Stimulated activated naive B cell treated with anti-CD40 and anti-IgM and Interleukin-4, amounts not matched to agents 10 μg/mL and 1 μg/mL and 100 μg/mL, for 72 hours (primary cell): Measurements from ENCODE around the gene TNNT1.
"Not testable (repeated sequence)": the region's sequence is repeated elsewhere in the genome, so short reads cannot be mapped to it uniquely, and the experiment has no call there.

Experiments
- ATAC-seq, 2 donors: fragments of 150-1000 bp; cut with Tn5 transposase; replicated peaks; 2 replicates each; pipeline ENCODE4 v1.10.0; 2021; ENCODE audit warnings: moderate library complexity in 1 of 2
- DNase-seq: peaks from one replicate; pipeline ENCODE4 v3.0.0; 2021
- H3K27ac Mint-ChIP-seq: one replicate; pipeline ENCODE4 v1.8.0; 2022; ENCODE audit warnings: mild to moderate bottlenecking, mixed read lengths
- H3K27me3 Mint-ChIP-seq, 2 donors: one replicate each; pipeline ENCODE4 v1.8.0; 2022; ENCODE audit warnings: mixed read lengths in 2 of 2
- H3K36me3 Mint-ChIP-seq, 2 donors: one replicate each; pipeline ENCODE4 v1.8.0; 2022; ENCODE audit warnings: mixed read lengths in 2 of 2, mild to moderate bottlenecking in 1 of 2
- H3K4me1 Mint-ChIP-seq, 2 donors: one replicate each; pipeline ENCODE4 v1.8.0; 2022; ENCODE audit warnings: mixed read lengths in 2 of 2, mild to moderate bottlenecking in 1 of 2
- H3K4me3 Mint-ChIP-seq, 2 donors: one replicate each; pipeline ENCODE4 v1.8.0; 2022; ENCODE audit warnings: mild to moderate bottlenecking in 2 of 2, mixed read lengths in 2 of 2, moderate library complexity in 1 of 2
- H3K9me3 Mint-ChIP-seq, 2 donors: one replicate each; pipeline ENCODE4 v1.8.0; 2022; ENCODE audit warnings: mixed read lengths in 2 of 2, mild to moderate bottlenecking in 1 of 2

TNNT1 gene

DNA sequence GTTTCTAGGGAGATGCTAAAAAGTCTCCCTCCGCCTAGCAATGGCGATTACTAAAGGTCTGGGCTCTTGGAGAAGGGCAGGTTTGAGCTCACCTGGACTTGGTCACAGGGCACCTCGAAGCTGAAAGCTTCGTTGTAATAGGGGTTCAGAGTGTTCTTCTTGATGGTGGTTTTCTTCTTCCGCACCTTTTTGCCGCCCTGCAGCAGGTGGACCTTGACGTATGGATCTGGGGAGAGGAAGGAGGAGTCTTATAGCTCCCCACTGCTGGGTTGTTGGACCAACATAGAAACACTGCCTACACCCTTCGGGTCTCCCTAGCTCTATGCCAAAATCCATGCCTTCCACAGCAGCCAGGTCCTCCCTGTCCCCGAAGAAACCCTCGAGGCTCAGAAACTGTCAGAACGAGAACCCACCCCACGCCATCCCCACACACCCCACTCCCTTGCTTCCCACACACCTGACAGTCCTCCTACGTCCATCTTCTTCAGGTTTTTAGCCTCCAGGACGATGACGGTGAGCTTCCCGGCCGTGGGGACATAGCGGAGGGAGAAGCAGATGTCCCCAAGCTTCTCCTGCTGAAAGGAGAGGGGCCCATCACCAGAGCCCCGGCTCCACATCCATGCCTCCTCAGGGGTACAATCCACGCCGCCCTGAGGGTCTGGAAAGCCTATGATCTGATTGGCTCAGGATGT lies 25.6 kb upstream of the TNNT1 start:
- Mint-ChIP-seq H3K36me3 (peaks cover 2 to 4% of the 10 kb centered on the region in 2 donors), H3K9me3 (peaks cover 0 to 2% of the 10 kb centered on the region in 2 donors), H3K27ac (no peak overlapping the region), H3K4me1 (peaks cover 19 to 47% of the 10 kb centered on the region in 2 donors), H3K27me3 (peaks cover 81 to 97% of the 10 kb centered on the region in 2 donors), H3K4me3 (peak overlapping the region in 1 of 2 donors; percentile 83)
- ATAC-seq (no peak), DNase-seq (no peak)

DNA sequence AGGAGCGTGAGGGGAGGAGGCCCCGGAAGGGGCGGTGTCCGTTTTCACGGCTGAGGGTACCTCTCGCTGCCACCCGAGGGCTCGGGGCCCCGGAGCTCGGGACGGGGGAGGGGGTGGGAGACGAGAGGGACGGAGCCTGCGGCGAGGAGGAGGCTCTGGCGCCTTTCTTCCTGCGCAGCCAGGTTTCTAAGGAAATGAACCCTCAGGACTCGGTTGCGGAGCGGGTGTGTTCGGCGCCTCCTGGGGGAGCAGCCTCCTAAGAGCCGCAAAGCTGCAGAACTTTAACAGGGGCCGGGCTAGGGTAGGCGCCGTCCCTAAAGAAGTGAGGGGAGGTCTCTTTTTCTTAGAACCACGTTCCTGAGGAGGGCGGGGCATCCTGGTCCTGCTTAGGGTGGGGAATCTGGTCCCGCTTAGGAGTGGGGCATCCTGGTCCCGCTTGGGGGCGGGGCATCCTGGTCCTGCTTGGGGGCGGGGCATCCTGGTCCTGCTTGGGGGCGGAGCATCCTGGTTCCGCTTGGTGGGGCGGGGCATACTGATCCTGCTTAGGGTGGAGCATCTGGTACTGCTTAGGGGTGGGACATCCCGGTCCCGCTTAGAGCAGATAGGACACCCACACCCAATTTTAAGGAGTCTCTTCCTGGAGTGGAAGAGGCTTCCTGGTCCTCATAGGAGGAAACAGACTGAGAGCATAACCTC lies 24.9 kb upstream of the TNNT1 start:
- peaks cover 0 to 2% of the 10 kb centered on the region in 2 donors for H3K9me3 Mint-ChIP-seq
- peaks cover 83 to 97% of the 10 kb centered on the region in 2 donors for H3K27me3 Mint-ChIP-seq
- H3K27ac Mint-ChIP-seq: no peak overlapping the region
- H3K4me1 Mint-ChIP-seq: peaks cover 15 to 40% of the 10 kb centered on the region in 2 donors
- peak overlapping the region; percentile 72 to 83 for H3K4me3 Mint-ChIP-seq
- DNase-seq (peak; percentile 29), ATAC-seq (peak; percentile 66 to 67)
- peaks cover 2 to 4% of the 10 kb centered on the region in 2 donors for H3K36me3 Mint-ChIP-seq

DNA sequence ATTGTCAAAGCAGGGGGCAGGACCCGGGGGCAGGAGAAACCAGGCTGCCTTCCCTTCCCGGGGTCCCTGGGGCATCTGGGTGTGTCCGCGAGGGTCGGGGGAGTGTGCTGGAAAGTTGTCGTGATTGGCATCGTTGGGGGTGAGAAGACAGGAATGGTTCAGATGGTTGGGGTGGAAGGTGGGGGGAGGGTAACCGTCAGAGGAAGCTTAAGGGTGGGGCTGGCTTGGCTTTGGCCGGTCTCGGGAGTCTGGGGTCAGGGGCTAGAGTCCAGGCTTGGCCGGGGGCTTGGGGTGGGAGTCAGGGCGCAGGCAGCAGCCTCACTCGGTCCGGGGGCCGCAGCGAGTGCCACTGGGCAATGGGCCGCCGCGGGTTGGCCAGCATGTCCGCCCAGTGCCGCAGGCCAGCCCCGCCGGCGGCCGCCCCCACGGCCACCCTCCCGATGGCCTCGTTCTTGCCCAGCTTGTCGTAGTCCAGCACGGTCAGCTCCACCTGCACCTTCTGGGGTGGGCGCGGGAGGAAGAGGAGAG lies 24.2 kb upstream of the TNNT1 start:
- no peak for DNase-seq
- Mint-ChIP-seq H3K4me1 (peaks cover 11 to 34% of the 10 kb centered on the region in 2 donors), H3K36me3 (peaks cover 0 to 4% of the 10 kb centered on the region in 2 donors), H3K4me3 (peak overlapping the region; percentile 72 to 83), H3K27ac (no peak overlapping the region), H3K27me3 (peaks cover 77 to 92% of the 10 kb centered on the region in 2 donors), H3K9me3 (peaks cover 0 to 2% of the 10 kb centered on the region in 2 donors)
- no peak for ATAC-seq

DNA sequence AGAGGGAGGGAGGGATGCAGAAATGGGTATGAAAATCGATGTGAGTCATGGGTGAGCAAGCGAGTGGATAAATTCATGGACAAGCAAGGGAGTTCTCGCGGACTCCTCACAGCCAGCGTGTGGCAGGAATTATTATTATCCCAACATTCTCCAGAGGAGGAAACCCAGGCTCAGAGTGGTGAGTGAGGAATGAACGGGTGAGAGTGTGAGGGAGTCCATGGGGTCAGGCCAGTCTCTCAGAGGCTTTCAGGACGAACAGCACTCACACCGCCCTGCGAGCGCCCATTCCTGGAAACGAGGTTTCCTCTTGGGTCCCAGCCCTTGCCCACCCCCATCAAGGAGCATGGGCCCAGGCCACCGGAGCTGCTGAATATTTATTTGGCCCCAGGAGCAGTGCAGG lies 23.7 kb upstream of the TNNT1 start:
- peaks cover 11 to 29% of the 10 kb centered on the region in 2 donors for H3K4me1 Mint-ChIP-seq
- peaks cover 0 to 2% of the 10 kb centered on the region in 2 donors for H3K9me3 Mint-ChIP-seq
- H3K27ac Mint-ChIP-seq: no peak overlapping the region
- peaks cover 0 to 4% of the 10 kb centered on the region in 2 donors for H3K36me3 Mint-ChIP-seq
- H3K27me3 Mint-ChIP-seq: peaks cover 75 to 91% of the 10 kb centered on the region in 2 donors
- peak overlapping the region; percentile 63 to 83 for H3K4me3 Mint-ChIP-seq
- ATAC-seq (no peak), DNase-seq (no peak)

DNA sequence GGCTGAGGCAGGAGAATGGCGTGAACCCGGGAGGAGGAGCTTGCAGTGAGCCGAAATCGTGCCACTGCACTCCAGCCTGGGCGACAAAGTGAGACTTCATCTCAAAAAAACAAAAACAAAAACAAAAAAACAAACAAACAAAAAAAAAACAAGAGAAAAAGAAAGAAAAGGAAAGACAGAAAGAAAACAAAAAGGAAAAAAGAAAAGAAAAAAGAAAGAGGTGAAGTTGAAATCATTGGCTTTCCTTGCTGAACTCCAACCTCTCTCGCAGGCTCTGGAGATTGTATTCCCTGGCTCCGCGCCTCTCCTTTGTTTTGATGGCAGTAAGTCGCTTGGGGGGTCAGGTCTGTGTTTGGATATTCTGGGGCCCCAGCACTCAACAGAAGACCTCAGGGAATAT lies 23.3 kb upstream of the TNNT1 start:
- not testable (repeated sequence) for ATAC-seq, H3K36me3 Mint-ChIP-seq, DNase-seq, H3K27ac Mint-ChIP-seq, H3K9me3 Mint-ChIP-seq
- Mint-ChIP-seq H3K27me3 (peaks cover 76 to 92% of the 10 kb centered on the region in 2 donors), H3K4me3 (peak overlapping the region; percentile 63 to 83), H3K4me1 (peaks cover 11 to 28% of the 10 kb centered on the region in 2 donors)

DNA sequence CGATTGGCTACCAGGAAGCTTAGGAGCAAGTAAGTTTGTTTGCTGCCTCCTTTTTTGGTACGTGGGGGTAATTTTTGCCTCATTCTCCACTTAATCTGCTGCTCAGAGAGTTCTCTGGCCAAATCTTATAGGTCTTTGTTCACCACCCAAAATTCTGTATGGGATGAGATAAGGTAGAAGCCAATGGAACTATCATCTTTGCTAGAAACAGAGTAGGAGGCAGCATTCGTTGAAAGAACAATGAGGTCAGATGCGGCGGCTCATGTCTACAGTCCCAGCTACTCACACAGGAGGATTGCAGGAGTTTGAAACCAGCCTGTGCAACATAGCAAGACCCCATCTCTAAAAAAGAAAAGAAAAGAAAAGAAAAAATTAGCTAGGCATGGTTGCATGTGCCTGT lies 22.4 kb upstream of the TNNT1 start:
- ATAC-seq (no peak), DNase-seq (no peak)
- Mint-ChIP-seq H3K27me3 (peaks cover 77 to 92% of the 10 kb centered on the region in 2 donors), H3K36me3 (peaks cover 4 to 8% of the 10 kb centered on the region in 2 donors), H3K27ac (no peak overlapping the region), H3K4me3 (no peak overlapping the region), H3K4me1 (peaks cover 18 to 36% of the 10 kb centered on the region in 2 donors), H3K9me3 (peaks cover 6 to 7% of the 10 kb centered on the region in 2 donors)

DNA sequence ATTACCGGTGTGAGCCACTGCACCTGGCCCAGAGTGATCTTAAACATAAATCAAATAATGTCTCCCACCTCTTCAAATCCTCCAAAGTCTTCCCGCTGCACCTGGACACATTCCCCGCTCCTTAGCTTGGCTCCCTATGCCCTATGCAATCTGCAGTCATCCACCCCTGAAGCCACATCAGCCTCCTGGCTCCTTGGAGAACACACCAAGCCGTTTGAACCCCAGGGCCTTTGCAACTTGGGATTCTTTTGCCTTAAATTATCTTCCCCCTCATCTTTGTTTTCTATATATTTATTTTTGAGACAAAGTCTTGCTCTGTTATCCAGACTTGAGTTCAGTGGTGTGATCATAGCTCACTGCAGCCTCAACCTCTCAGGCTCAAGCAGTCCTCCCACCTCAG lies 20.1 kb upstream of the TNNT1 start:
- peaks cover 7 to 8% of the 10 kb centered on the region in 2 donors for H3K9me3 Mint-ChIP-seq
- H3K36me3 Mint-ChIP-seq: peaks cover 5 to 9% of the 10 kb centered on the region in 2 donors
- H3K27ac Mint-ChIP-seq: no peak overlapping the region
- peaks cover 15 to 30% of the 10 kb centered on the region in 2 donors for H3K4me1 Mint-ChIP-seq
- H3K4me3 Mint-ChIP-seq: no peak overlapping the region
- DNase-seq: no peak
- peaks cover 76 to 90% of the 10 kb centered on the region in 2 donors for H3K27me3 Mint-ChIP-seq
- no peak for ATAC-seq

DNA sequence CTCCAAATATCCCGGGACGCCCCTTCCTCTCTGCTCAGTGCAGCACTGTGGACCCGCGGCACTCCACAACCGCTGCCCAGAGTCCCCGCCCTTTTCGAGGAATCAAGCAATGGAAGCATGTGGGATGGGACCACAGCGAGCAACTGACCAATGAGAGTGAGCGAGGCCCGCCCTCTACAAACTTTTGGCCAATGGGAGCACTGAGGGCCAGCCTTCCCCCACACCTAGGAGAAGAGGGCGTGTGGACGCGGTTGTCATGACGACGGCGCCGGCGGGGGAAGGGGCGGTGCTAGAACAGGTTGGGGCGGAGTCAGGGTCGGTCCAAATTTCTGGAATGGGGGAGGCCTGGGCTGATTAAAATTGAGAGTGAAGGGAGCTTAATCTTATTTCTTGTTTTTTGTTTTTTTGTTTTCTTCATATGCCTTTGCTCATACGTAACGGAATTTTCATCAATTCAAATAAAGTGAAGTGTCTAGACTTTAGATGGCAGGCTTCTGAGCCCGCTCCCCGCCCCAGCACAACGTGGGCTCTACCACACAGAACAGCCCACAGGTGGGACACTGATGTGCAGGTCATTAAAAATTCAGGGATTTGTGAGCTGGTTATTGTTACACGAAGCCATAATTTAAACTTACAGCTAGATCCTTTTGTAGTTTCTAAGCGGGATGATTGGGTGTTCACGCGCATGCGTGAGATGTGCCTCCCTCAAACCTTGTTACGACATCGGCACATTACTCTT lies 17.7 kb upstream of the TNNT1 start, which contains the start of gene DNAAF3:
DNAAF3 (minus strand) TSS at position 84 of the 739 bp plus-strand sequence. CDS start 200 bp downstream, outside the sequence.
- Mint-ChIP-seq H3K4me3 (peak within 1 kb of the TSS; percentile 79 to 82), H3K27ac (peak within 1 kb of the TSS; percentile 53), H3K36me3 (peaks cover 5 to 7% of the 10 kb centered on the region in 2 donors), H3K9me3 (peaks cover 6 to 7% of the 10 kb centered on the region in 2 donors), H3K27me3 (peaks cover 61 to 73% of the 10 kb centered on the region in 2 donors), H3K4me1 (peaks cover 8 to 11% of the 10 kb centered on the region in 2 donors)
- peak; percentile 72 for DNase-seq
- ATAC-seq: peak; percentile 95

- Mint-ChIP-seq H3K27me3 (peaks cover 60 to 74% of the 10 kb centered on the region in 2 donors), H3K4me3 (peak overlapping the region; percentile 79 to 82), H3K4me1 (peaks cover 8 to 11% of the 10 kb centered on the region in 2 donors), H3K9me3 (peaks cover 6 to 7% of the 10 kb centered on the region in 2 donors), H3K27ac (no peak overlapping the region), H3K36me3 (peaks cover 5% of the 10 kb centered on the region in 2 donors)
- DNase-seq (no peak), ATAC-seq (peak; percentile 41 to 61)
Measured at GRCh38 chr19:55165952-55166529, 17.0 kb upstream of the TNNT1 start.

DNA sequence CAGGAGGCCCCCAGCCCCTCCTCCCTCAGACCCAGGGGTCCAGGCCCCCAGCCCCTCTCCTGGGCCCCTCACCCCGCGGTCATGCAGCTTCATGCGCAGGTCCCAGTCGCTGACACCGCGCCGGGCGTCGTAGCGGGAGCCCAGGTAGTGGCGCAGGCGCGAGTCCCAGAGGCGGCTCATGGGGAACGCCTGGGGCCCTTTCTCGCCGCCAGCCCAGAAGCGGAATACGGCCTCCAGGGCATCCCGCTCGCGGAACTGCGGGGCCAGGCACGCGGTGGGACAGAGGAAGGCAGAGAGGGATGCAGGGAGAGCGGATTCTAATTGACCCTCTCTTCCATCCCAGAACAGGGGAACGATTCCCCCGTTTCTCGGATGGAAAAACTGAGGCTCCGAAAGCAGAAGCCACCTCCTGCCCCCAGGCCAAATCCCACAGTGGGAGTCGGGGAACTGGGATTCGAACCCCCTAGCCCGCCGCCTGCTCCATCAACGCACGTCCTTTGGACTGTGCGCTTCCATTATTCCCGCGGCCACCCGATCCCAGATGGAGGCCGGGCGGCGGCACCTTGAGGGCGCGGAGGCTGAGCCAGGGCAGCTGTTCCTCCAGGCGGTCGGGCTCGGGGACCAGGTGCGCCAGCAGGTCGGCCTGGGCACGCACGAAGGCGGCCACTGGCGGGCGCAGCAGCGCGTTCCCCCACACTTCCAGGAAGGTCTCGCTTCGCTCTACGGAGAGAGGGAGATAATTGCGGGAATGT lies 12.7 kb upstream of the TNNT1 start:
- ATAC-seq (no peak), DNase-seq (no peak)
- Mint-ChIP-seq H3K27me3 (peaks cover 73 to 81% of the 10 kb centered on the region in 2 donors), H3K4me3 (no peak overlapping the region), H3K9me3 (peaks cover 5 to 6% of the 10 kb centered on the region in 2 donors), H3K4me1 (peaks cover 7 to 22% of the 10 kb centered on the region in 2 donors), H3K27ac (no peak overlapping the region), H3K36me3 (peaks cover 7% of the 10 kb centered on the region in 2 donors)

GRCh38 chr19:55160986-55161365 lies 12.0 kb upstream of the TNNT1 start:
- Mint-ChIP-seq H3K27ac (no peak overlapping the region), H3K36me3 (peaks cover 3% of the 10 kb centered on the region in 2 donors), H3K4me1 (peaks cover 8 to 23% of the 10 kb centered on the region in 2 donors), H3K27me3 (peaks cover 72 to 81% of the 10 kb centered on the region in 2 donors), H3K9me3 (peaks cover 0 to 4% of the 10 kb centered on the region in 2 donors), H3K4me3 (no peak overlapping the region)
- DNase-seq: no peak
- no peak for ATAC-seq

DNA sequence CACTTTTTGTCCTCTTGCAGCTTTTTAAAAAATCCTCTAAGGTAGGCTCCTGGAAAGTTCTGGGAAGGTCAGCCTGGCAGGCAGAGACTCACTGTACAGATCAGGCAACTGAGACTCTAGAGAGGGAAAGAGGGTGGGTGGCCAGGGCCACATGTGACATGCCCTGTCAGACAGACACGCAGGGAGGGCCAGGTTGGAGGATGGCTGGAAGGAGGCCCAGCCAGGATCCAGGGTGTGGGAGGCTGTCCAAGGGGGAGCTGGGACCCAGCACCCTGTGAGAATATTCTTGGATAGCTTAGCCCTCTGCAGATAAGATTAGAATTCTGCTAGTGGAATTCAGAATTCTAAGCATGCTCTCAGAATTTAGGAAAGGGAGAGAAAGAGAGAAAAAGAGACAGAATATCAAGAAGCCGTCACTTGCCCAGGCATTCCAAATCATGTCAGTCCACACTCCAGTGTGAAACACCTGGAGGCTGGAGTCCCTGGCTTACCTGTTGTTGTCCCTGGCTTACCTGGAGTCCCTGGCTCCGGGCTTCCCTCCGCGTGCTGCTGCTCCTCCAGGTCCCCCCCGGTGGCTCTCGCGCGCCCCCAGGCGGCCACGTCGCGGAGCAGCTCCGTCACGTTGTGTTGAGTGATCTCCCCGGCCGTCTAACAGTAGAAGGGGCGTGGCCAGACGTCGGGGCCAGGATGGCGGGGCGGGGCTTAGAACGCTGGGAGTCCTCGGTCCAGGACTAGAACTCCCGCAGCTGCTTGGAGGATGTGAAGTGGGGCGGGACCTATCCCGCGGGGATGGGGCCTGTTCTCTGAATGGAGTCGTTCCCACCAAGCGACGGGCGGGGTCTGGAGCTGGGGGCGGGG lies 11.4 kb upstream of the TNNT1 start:
- Mint-ChIP-seq H3K4me3 (peak overlapping the region; percentile 46 to 63), H3K27ac (peak overlapping the region; percentile 49), H3K9me3 (peaks cover 0 to 4% of the 10 kb centered on the region in 2 donors), H3K36me3 (peaks cover 3% of the 10 kb centered on the region in 2 donors), H3K4me1 (peaks cover 8 to 23% of the 10 kb centered on the region in 2 donors), H3K27me3 (peaks cover 66 to 77% of the 10 kb centered on the region in 2 donors)
- peak; percentile 95 to 96 for ATAC-seq
- DNase-seq: peak; percentile 80
